Activated naive CD4-positive, alpha-beta T cell (primary cell): ENCODE results near the gene TUBGCP6.
"Not testable (repeated sequence)": the region's sequence is repeated elsewhere in the genome, so short reads cannot be mapped to it uniquely, and the experiment has no call there.

ENCODE experiments used
- DNase-seq, 4 experiments: peaks; one replicate each; lab custom pipeline; 2025; lab: John Stamatoyannopoulos, UW

TUBGCP6 gene

DNA sequence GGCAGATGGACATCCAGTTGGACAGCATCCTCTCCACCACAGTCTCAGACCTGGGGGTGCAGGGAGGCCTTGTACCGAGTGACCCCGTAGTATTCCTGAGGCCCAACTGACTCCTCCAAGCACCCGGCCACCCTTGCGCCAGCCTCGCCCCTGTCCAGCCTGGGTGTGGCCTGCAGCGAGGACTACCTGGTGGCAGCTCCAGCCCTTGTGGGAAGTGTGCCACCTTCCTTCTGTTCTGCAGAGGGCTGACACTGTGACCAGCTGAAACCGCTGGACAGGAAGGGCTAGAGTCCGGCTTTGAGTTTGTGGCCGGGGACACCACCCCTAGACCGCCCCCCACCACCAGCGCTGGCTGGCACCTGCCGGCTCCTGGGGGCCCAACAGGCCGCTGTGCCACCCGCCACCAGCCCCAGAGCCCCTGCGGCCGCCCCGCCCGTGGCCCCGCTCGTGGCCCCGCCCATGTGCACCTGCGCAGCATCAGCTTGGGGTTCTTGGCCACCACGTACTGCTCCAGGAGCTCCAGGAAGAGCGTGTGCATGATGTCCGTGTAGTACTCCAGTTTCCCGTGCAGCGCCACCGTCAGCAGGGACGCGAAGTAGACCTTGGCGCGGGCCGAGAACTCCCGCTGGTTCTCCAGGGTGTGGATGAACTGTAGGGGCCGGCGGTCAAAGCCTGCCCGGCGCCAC, 35.3 kb upstream of the TUBGCP6 start:
- DNase-seq = no peak

DNA sequence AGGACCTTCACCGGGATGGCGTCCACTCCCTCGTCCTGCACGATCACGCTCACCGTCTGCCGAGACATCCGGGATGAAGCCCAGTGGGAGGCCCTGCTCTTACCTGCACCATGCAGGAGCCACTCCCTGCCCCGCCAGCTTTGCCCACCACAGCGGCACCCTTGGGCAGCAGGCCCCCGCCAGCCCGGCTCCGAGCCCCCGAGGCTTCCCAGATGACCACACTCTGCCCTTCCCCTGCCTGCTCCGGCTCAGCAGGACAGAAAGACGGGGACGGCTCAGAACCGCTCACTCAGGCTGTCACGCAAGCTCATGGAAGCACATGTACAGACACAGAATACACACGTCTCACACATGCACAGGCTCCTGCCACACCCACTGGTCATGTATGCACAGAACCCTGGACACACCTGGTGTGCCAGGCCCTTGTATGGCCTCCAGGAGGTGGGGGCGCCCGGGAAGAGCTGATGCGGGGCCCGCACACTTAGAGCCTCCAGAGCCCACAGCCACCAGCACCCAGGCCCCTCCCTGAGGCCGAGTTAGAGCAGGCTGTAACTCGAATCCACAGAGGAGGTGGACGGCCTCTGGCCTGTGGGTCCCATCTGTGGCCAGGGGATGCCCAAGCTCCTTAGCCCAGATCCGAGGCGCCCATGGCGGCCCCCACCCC, 34.3 kb upstream of the TUBGCP6 start:
- DNase-seq = no peak

DNA sequence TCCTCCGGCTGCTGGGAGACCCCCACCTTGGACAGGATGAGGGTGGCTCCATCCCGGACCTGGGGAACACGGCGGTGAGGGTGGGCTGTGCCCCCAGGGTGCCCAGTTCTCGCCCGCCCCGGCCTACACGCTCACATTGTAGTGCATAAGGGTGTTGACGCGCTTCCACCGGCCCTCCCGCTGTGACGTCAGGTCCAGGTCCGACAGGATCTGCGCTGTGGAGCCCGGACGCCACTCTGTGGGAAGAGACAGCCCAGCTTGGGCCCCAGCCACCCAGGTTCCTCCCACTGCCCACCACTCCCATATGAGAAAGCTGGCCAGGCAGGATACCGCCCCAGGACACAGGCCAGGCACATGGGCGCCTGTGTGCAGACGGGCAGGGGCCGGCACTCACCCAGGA, 33.6 kb upstream of the TUBGCP6 start:
- no peak for DNase-seq

DNA sequence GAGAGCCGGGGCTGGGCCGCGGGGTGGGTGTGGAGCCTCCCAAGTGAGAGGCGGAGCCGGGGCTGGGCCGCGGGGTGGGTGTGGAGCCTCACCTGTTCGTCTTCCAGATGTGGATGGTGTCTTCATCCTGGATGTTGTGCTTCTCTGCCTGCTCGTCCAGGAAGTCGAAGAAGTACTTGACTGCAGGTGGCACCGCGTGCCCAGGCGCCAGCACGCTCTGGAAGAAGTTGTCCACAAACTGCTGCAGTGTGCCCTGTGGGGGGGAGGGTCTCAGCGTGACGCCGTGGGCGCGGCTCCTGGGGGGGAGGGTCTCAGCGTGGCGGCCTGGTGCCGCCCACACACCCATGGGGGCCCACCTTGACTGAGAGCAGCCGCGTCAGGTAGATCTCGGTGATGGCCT, 32.9 kb upstream of the TUBGCP6 start:
- no peak for DNase-seq

DNA sequence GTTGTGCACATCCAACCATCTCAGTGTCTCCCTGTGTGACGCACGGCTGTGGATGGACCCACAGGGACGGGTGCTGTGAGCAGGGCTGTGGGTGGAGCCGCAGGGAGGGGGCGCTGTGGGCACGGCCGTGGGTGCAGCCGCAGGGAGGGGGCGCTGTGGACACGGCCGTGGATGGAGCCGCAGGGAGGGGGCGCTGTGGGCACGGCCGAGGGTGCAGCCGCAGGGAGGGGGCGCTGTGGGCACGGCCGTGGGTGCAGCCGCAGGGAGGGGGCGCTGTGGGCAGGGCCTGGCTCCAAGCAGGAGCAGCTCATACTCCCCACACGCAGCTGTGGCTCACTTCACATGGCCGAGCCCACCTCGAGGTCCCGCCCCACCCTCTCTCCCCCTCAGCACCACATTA, 31.3 kb upstream of the TUBGCP6 start:
- DNase-seq = peak in 3 of 4 experiments; percentile 14 to 27 (median 14)

DNA sequence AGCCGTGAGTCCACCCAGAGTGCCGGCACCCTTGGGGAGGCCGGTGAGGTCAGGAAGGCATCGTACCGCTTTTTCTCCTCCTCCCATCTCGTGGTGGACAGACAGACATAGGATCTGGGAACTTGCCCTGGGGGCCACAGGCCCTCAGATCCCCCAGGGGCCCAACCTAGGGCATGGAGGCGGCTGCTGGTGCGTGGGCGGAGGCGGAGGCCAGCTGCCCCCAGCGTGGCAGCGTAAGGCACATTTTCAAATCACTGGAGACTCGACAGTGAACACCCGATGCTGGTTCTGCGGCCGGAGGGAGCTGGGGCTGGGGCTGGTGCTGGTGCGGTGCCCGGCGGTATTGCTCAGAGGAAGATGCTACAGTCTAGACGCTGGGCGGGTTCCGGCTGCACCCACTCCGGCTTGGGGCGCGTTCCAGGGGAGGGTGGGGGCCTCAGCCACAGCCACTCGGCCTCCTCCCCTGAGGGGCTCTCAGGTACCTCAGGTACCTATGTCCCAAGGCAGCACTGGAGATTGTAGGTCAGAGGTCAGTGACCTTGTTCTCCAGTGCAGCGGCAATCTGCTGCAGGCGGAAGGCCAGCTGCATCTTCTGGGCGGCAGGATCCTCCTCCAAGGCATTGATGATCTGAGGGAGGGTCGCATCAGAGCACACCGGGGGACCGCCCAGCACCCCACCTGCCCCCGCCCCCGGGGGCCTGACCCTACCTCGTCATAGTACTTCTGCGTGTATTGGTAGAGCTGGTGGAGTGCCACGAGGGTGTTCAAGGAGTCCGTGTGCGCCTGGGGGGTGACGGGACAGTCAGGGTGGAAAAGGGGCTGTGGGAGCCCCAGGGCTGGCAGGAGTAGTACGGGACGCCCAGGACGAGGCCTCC, 30.6 kb upstream of the TUBGCP6 start:
- no peak for DNase-seq

DNA sequence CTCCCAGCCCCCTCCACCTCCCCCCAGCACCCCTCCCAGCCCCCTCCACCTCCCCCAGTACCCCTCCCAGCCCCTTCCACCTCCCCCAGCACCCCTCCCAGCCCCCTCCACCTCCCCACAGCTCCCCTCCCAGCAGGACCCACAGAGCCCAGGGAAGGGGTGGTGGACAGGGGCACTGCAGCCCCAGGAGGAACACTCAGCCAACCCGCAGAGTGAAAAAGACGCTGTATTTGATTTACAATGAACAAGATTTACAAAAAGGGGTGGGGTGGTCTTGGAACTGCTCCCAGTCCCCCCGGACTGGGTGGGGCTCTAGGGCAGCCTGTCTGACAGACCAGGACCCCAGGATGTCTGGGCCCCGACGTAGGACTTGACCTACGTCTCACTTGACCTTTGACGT, 29.9 kb upstream of the TUBGCP6 start:
- DNase-seq = no peak

DNA sequence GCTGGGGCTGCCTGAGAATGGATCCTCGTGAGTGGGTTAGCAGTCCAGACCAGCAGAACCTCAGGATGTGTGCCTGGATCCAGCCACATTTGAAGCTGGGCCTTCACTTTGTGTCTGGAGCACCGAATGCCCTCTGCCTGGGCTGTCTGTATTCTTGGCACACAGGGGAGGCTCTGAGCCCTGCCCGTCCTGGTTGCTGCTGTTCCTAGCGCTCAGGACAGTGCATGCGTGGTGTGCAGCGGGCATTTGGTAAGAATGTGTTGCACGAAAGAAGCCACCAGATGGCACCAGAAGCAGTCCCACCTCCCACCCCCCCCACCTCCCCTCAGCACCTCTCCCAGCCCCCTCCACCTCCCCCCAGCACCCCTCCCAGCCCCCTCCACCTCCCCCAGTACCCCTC, 29.5 kb upstream of the TUBGCP6 start:
- DNase-seq = peak in 1 of 4 experiments; percentile 19

DNA sequence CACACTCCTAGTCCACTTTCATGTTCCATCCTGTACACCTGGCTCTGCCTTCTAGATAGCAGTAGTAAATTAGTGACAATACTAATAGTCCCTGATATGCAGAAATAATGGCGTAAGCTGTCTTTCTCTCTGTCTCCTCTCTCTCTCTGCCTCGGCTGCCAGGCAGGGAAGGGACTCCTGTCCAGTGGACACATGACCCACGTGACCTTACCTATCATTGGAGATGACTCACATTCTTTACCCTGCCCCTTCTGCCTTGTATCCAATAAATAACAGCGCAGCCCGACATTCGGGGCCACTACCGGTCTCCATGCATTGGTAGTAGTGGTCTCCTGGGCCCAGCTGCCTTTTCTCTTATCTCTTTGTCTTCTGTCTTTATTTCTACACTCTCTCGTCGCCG, 29.0 kb upstream of the TUBGCP6 start:
- DNase-seq = not testable (repeated sequence)

DNA sequence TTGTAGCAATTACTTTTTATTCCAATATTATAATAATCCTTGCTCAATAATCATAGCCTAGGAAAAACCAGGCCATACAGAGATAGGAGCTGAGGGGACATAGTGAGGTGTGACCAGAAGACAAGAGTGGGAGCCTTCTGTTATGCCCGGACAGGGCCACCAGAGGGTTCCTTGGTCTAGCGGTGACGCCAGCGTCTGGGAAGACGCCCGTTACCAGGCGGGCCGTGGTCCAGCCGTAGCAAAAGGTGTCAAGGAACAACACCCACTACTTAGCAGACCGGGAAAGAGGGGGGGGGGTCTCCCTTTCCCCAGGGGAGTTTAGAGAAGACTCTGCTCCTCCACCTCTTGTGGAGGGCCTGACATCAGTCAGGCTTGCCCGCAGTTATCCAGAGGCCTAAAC, 28.5 kb upstream of the TUBGCP6 start:
- DNase-seq = not testable (repeated sequence)

DNA sequence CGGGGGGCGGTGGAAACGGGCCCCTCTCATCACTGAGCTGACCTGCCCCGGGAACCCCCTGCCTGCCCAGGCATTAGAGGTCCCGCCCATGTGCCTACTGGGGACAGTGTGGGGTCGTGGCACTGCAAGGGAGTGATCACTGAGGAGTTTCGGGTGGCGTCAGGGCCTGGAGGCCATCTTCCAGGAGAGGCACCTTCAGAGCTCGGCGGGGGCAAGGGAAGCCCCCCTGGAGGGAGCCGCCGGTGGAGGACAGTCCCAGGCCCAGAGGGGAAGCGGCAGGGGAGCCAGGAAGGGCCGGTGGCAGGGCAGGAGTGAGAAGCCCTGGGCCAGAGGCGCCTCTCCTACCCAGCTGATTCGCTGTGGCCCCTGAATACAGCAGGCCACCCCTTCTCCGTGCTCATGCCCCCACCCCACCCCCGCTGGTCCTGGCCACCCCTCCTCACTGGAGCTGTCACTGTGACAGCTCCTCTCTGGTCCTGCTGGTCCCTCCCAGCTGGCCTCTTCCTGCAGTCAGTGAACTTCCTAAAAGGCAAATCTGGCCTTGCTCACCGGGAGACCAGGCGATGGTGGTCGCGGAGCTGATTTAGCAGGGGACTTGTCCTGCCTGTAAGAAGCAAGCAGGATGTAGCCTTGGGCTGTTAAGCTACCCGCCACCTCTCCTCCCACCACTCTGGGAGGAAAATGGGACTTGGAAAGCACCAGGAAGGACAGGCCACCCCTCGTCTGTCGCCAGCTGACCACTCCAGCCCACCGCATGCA, 27.4 kb upstream of the TUBGCP6 start:
- no peak for DNase-seq

DNA sequence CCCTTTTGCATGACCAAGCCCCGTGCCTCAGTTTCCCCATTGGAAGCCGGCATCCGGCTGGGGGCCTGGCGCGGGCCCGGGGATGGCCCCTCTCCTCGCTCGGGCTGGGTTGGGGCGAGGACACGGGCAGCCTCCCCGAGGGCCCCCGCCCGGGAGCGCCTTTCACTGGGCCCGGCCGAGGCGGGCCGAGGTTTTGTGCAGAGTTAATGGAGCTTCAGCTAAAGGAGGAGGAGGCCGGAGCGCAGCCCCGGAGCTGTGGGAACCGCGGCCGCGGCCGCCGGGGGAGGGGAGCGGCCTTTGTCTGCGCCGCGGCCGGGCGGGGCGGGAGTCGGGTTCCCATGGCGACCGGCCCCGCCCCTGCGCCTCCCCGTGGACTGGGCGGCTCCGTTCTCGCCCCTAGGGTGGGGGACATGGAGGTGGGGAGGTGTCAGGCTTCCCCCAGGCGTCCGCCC, 26.7 kb upstream of the TUBGCP6 start:
- peak in 1 of 4 experiments; percentile 32 for DNase-seq

DNA sequence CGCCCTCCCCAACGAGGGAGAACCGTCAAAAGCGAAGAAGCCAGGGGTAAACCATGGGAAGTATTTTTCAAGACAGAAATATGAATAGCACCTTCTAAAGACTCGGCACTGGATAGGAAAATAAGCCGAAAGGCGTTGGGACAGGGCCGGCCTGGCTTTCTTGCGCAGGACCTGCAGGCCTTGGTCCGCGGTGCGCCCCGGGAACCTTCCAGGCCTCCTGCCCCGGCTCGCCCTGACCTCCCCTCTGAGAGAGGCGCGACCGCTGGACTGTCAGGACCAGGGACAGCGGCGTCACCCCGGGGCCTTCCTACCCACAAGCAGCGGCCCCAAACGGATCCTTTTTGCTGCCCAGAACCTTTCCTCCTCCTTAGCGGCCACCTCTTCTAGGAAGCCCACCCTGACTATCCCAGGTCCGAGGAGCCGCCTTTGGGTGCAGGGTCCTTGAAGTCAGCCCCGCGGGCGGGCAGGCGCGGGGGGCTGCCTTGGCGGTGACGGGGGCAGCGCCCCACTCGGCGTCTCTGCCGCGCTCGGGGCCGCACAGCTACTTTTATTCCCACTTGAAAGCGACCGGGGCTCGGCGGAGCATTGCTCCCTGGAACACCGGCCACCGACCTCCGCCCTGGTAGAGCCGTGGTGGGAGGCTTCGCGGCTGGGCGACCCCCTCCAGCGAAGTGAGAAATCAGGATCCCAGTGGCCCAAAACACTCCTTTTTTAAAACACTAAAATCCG, 26.0 kb upstream of the TUBGCP6 start:
- DNase-seq = peak in 3 of 4 experiments; percentile 26 to 59 (median 38)

DNA sequence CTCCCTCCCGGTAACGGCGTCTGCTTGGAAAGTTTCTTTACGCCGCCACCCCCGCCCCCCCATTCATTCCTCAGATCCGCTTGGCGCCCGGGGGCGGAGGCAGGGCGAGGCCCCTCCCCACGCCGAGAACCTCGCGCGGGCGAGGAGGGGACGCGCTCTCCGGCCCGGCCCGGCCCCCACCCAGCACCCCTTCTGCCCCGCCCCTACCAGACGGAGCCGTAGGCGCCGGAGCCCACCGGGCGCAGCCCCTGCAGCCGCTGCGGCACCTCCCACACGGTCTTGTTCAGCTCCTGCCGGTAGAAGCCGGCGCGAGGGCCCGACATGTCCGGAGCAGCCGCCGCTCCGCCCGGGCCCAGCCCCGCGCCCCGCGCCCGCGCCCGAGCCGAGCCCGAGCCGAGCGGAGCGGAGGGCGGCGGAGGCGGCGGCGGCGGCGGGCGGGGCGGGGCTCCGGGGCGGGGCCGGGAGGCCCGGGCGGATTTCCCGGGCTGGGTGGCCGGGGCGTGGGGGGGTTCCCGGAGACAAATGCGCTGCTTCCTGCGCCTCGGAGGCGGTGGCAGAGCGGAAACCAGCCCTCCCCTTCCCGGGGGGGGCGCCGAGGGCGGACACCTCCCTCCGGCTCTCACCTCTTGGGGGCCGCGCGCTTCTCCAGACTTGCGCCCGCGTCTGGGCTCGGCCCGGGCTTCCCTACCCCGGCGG, 25.3 kb upstream of the TUBGCP6 start, which contains the start of gene MAPK11:
Gene MAPK11 (minus strand): TSS at position 411 of the 696 bp plus-strand sequence. CDS start 88 bp downstream, at position 323.
- peak in 3 of 4 experiments; percentile 14 to 69 (median 57) for DNase-seq

DNA sequence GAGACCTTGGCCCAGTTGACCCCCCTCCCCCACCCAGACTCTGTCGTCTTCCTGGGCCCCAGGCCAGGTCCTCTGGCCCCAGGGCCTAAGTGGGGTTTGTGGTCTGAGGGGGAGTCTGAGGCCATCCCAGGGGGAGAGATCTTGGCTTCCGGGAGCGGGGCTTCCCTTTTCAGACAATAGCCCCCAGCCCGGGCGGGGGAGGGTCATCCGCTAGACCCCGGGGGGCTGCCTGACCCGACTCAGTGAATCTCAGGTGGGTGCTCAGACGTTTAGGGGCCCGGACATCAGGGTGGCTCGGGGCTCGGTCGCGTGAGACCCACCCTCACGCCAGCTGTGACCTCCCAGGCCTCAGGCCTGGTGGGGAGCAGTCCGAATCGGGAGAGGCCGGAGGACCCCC, 24.7 kb upstream of the TUBGCP6 start:
- DNase-seq = no peak

DNA sequence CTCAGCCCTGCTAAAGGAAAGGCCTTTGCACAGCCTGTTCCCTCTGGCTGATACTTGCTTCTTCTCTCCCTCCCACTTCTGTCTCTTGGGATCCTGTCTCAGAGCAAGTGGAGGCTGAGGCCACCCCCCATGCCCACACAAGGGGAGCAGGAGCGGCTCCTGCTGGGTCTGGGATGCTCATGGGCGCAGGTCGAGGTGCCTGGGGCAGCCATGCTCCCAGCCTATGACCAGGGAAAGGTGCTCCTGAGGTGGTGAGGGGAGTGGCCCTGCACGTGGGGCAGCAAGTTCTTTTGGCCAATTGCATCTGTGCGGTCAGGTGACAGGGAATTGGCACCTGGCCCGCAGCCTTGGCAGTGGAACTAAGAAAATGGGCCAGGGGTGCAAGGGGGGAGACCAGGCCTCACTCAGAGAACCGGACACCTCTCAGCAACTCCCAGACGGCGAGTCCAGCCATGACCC, 23.9 kb upstream of the TUBGCP6 start:
- no peak for DNase-seq

DNA sequence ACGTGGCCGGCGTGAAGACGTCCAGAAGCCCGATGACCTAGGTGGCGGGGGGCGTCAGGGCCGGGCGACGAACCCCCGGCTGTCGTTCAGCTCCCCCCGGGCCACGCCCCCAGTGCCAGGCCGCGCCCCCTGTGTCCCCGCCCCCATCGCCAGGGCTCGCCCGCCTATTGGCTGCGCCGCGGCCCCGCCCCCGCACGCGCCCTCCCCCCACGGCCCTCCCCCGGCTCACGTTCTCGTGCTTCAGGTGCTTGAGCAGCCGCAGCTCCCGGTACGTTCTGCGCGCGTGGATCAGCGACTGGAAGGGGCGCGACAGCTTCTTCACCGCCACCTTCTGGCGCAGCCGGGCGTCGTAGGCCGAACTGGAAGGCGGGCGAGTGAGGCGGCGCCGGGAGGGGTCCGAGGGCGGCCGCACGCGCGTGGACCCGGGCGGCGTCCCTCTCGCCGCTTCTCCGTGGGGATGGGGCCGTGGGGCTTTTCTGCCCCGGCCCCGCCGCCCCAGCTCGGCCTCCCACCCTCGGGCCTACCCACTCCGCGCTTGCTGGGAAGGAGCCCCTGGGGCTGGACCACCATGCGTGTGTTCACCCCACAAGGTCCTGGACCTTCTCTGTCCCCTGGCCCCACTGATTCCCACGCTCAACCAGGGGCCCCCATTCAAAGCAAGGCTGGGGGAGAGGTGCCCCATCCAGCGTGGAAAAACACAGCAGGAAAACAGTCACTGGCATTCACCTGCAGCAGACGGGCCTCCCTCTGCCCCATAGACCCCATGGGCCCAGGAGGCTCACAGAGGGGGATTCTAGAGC, 23.0 kb upstream of the TUBGCP6 start:
- peak in 3 of 4 experiments; percentile 22 to 53 (median 30) for DNase-seq

DNA sequence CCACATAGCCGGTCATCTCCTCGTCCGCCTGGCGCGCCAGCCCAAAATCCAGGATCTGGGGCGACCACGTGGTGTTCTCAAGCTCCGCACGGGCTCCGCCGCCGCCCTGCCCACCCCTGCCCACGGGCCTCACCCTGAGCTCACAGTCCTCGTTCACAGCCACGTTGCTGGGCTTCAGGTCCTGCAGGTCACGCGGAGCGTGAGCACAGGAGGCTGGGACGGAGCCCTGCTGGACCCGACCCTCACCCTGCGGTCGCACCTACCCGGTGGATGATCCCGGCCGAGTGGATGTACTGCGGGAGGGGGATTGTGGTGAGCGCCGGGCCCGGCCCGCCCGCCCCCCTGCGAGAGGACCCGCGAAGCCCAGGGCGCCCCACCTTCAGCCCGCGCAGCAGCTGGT, 22.2 kb upstream of the TUBGCP6 start:
- DNase-seq = no peak

DNA sequence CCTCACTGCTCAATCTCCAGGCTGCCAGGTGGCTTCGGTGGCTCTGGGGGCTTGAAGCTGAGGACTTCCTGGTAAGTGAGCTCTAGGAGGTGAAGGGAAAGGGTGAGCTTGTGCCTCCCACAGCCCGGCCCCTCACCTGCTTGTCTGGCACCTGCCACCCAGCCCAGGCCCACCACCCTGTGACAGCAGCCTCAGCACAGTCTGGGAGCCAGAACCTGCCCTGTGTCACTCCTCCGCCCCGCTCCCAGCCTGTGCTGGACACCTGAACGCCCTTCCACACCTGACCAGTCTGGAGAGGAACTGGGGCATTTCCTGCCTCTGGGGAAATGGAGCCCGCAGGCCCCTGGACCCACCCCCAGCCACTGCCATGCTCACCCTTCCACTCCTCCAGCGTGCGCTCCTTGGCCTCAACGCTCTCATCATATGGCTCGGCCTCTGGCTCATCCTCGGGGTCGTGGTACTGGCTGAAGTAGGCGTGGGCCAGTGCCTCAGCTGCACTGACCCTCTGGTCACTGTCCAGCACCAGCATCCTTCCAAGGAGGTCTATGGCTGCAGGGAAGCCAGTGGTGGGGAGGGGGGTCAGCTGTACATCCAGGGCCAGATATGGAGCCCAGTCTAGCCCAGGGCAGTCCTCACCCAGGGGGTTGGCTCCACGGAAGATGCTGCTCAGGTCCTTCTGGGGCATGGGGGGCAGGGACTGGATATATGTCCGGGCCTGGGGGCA, 20.3 kb upstream of the TUBGCP6 start:
- DNase-seq = no peak
